Bronchial epithelial cell (primary cell): ENCODE data around the gene ACCSL. TPM values are rescaled to one million over a fixed set of nuclear protein-coding genes. Genes with fewer than 3 reads are reported as not detected.

Experiments
- DNase-seq: peaks from one replicate; pipeline ENCODE4 v3.0.0-alpha.2; 2010; ENCODE audit warnings: low read depth
- FAIRE-seq: peaks from 2 replicates; lab custom pipeline; 2011; peaks lifted over from hg19 to GRCh38; lab: Jason Lieb, UNC
- H3K27me3 ChIP-seq: 2 replicates; pipeline ENCODE4 v1.5.1; 2011; ENCODE audit warnings: low read length; ENCODE audit not compliant: control insufficient read depth, insufficient read depth
- H3K36me3 ChIP-seq: 2 replicates; pipeline ENCODE4 v1.5.1; 2011; ENCODE audit warnings: low read length; ENCODE audit not compliant: control insufficient read depth, insufficient read depth
- H3K4me3 ChIP-seq: 2 replicates; pipeline ENCODE4 v1.5.1; 2011; ENCODE audit warnings: mild to moderate bottlenecking, low read depth, low read length, control low read depth
- total RNA-seq: library from RNA; depleted of rRNA; stranded (reverse); fragments of >200 nt; gene quantifications from 2 replicates; pipeline ENCODE4 v1.2.1, GENCODE V29; 2014
- TF ChIP-seq, protein P1 (sequence below): IDR thresholded peaks from 2 replicates; pipeline ENCODE4 v1.5.1; 2011; ENCODE audit warnings: mild to moderate bottlenecking, moderate library complexity, low read length, control low read depth, inconsistent platforms; ENCODE audit not compliant: insufficient read depth, severe bottlenecking

The ACCSL gene
- total RNA-seq, 1 donor from 2014 or later, result not detected

DNA sequence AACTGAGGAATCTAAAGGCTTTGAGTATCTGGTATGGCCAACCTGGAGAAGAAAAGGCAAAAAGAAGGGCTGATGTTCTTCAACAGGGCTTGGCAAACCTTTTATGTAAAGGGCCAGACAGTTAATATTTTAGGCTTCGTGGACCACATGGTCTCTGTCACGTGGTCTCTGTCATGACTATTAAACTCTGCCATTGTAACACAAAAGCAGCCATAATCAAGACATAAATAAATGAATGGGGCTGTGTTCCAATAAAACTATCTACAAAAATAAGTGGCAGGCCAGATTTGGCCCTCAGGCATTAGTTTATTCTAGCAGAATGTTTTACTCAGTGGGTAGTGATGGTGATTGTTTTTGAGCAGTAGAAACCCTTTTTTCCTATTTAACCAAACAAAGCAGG is 483 bp upstream of the ACCSL start:
- Histone ChIP-seq H3K27me3 (no peaks in the 10 kb centered on the region), H3K4me3 (no peak overlapping the region), H3K36me3 (no peaks in the 10 kb centered on the region)
- FAIRE-seq (no peak), DNase-seq (no peak)
- TF ChIP-seq, protein P1, sequence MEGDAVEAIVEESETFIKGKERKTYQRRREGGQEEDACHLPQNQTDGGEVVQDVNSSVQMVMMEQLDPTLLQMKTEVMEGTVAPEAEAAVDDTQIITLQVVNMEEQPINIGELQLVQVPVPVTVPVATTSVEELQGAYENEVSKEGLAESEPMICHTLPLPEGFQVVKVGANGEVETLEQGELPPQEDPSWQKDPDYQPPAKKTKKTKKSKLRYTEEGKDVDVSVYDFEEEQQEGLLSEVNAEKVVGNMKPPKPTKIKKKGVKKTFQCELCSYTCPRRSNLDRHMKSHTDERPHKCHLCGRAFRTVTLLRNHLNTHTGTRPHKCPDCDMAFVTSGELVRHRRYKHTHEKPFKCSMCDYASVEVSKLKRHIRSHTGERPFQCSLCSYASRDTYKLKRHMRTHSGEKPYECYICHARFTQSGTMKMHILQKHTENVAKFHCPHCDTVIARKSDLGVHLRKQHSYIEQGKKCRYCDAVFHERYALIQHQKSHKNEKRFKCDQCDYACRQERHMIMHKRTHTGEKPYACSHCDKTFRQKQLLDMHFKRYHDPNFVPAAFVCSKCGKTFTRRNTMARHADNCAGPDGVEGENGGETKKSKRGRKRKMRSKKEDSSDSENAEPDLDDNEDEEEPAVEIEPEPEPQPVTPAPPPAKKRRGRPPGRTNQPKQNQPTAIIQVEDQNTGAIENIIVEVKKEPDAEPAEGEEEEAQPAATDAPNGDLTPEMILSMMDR, result no peak

GRCh38 chr11:44049832-44050231 is 2.1 kb downstream of the ACCSL start:
- TF ChIP-seq, protein P1, result no peak
- DNase-seq, result no peak
- no peak for FAIRE-seq
- Histone ChIP-seq H3K4me3 (no peak overlapping the region), H3K27me3 (no peaks in the 10 kb centered on the region), H3K36me3 (no peaks in the 10 kb centered on the region)

DNA sequence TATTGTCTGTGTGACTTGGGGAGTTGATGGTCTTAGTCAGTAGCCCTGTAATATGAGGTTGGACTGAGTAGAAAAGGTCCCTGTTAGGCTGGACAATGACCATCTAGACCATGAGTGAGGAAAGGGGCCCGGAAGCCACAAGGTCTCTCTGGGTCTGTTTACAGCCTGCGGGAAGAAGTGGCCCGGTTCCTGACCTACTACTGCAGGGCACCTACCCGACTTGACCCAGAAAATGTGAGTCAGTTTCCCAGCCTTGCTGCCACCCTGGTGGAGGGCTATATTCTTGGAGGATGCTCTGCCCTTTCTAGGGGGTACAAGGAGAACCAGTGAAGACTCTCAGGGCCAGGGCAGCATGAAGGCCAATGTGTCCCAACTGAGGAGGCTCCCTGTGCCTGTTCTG is 3.4 kb downstream of the ACCSL start:
- Histone ChIP-seq H3K36me3 (no peaks in the 10 kb centered on the region), H3K4me3 (no peak overlapping the region), H3K27me3 (no peaks in the 10 kb centered on the region)
- FAIRE-seq (no peak), DNase-seq (no peak)
- TF ChIP-seq, protein P1, result no peak

GRCh38 chr11:44057340-44057739 is 9.6 kb downstream of the ACCSL start:
- H3K4me3 ChIP-seq, result no peak overlapping the region
- no peak for FAIRE-seq
- TF ChIP-seq, protein P1, result no peak
- no peaks in the 10 kb centered on the region for H3K27me3 ChIP-seq
- no peak for DNase-seq
- no peaks in the 10 kb centered on the region for H3K36me3 ChIP-seq

- DNase-seq (no peak), FAIRE-seq (peak; percentile 28)
- Histone ChIP-seq H3K4me3 (no peak overlapping the region), H3K27me3 (no peaks in the 10 kb centered on the region), H3K36me3 (no peaks in the 10 kb centered on the region)
- TF ChIP-seq, protein P1, result no peak
Measured at GRCh38 chr11:44058275-44058674, 10.5 kb downstream of the ACCSL start.

DNA sequence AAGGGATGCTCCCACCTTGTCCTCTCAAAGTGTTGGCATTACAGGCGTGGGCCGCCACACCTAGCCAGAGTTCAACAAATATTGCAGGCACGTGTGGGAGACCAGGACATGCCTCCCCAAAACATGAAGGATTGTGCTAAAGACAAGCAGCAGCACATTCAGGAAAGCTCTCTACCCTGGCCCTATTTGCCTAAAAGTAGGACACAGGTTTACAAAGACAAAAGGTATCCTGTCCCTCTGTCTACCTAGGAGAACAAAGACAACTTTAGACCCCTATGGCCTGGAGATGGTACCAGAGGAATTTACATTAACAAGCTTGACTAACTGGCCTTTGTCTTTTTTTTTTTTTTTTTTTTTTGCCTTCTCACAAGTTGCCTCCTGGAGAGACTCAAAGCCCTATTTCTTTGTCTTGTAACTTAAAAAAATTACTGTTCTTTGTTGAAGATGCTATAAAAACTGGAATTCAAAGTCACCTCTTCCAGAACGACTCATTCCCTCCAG is 17.4 kb downstream of the ACCSL start:
- DNase-seq (no peak), FAIRE-seq (no peak)
- Histone ChIP-seq H3K27me3 (no peaks in the 10 kb centered on the region), H3K4me3 (no peak overlapping the region), H3K36me3 (no peaks in the 10 kb centered on the region)
- TF ChIP-seq, protein P1, result no peak
